Ishikawa (cell line): Measurements from ENCODE around the gene HSP90AB1.

ENCODE experiments used
- TEAD4 ChIP-seq: IDR thresholded peaks from 2 replicates; pipeline ENCODE4 v1.6.1; 2012
- TF ChIP-seq, protein P1 (sequence below): IDR thresholded peaks from 2 replicates; pipeline ENCODE4 v1.6.1; 2012; ENCODE audit warnings: low read depth, mild to moderate bottlenecking

DNA sequence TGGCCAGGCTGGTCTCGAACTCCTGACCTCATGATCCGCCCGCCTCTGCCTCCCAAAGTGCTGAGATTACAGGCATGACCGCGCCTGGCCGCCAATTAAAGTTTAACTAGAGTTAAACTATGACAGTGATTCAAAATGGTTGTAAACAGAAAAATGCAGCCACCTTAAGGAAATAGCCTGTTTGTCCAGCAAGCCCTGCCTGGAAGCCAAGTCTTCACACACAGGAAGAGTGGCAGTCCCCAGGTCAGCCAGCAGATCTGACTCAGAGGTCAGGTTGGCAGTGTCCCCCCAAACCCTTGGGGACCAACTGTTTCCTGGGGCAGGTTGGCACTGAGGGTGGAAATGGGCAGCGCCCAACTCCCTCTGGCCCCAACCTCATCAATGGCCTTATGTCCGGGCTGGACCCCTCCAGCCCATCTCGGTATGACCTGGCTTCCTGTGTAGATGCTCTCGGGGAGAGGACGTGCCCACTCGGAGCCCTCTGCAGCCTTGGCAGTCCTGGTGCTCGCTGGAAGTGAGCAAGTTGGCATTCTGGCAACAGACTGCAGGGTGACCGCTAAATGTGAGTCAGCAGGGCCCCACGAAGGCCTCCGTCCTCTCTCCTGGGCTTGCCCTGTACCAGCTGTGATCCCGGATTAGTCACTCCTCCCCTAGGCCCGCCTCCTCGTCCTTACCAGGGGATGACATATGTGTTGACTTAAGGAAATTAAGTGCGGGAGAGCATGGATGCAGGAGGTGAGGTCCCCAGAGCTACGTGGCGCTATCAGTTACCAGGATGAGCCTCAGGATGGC is 9.7 kb upstream of the HSP90AB1 start:
- TF ChIP-seq TEAD4 = no peak
- TF ChIP-seq, protein P1, sequence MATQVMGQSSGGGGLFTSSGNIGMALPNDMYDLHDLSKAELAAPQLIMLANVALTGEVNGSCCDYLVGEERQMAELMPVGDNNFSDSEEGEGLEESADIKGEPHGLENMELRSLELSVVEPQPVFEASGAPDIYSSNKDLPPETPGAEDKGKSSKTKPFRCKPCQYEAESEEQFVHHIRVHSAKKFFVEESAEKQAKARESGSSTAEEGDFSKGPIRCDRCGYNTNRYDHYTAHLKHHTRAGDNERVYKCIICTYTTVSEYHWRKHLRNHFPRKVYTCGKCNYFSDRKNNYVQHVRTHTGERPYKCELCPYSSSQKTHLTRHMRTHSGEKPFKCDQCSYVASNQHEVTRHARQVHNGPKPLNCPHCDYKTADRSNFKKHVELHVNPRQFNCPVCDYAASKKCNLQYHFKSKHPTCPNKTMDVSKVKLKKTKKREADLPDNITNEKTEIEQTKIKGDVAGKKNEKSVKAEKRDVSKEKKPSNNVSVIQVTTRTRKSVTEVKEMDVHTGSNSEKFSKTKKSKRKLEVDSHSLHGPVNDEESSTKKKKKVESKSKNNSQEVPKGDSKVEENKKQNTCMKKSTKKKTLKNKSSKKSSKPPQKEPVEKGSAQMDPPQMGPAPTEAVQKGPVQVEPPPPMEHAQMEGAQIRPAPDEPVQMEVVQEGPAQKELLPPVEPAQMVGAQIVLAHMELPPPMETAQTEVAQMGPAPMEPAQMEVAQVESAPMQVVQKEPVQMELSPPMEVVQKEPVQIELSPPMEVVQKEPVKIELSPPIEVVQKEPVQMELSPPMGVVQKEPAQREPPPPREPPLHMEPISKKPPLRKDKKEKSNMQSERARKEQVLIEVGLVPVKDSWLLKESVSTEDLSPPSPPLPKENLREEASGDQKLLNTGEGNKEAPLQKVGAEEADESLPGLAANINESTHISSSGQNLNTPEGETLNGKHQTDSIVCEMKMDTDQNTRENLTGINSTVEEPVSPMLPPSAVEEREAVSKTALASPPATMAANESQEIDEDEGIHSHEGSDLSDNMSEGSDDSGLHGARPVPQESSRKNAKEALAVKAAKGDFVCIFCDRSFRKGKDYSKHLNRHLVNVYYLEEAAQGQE = no peak
